Activated CD4-positive, alpha-beta T cell treated with anti-CD3 and anti-CD28 coated beads for 24 hours (primary cell): ENCODE measurements around the gene KRTAP12-4.
"Not testable (repeated sequence)": the region's sequence is repeated elsewhere in the genome, so short reads cannot be mapped to it uniquely, and the experiment has no call there.

ENCODE experiments used
- DNase-seq, 2 donors: peaks; one replicate each; pipeline ENCODE4 v3.0.0-alpha.2; 2020; ENCODE audit warnings: low read depth in 2 of 2

The KRTAP12-4 gene

DNA sequence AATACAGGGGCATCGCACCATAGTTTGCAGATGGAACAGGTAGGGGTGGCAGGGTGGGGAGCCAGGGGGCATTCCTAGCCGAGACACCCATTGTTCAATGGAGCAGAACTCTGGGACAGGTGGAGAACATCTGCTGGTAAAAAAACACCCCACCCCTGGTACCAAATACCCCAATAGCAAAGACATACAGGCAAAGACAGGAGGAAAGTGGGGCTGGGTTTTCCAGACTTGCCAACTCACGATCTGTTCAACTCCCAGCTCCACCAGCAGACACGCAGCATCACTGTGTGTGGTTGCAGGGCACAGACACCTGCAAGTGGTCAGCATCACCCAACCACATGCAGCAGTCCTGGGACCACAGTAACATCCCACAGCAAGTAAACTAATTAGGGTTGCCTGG is 42.9 kb downstream of the KRTAP12-4 start:
- no peak for DNase-seq

DNA sequence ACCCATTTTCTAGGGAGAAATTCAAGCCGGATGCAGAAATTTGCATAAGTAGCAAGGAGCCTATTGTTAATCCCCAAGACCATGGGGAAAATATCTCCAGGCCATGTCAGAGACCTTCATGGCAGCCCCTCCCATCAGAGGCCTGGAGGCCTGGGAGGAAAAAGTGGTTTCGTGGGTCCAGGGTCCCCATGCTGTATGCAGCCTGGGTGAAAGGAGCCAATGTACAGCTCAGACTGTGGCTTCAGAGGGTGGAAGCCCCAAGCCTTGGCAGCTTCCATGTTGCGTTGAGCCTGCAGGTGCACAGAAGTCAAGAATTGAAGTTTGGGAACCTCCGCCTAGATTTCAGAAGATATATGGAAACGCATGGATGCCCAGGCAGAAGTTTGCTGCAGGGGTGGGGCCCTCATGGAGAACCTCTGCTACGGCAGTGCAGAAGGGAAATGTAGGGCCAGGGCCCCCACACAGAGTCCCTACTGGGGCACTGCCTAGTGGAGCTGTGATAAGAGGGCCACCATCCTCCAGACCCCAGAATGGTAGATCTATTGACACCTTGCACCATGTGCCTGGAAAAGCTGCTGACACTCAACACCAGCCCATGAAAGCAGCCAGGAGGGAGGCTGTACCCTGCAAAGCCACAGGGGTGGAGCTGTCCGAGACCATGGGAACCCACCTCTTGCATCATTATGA is 44.2 kb downstream of the KRTAP12-4 start:
- not testable (repeated sequence) for DNase-seq

DNA sequence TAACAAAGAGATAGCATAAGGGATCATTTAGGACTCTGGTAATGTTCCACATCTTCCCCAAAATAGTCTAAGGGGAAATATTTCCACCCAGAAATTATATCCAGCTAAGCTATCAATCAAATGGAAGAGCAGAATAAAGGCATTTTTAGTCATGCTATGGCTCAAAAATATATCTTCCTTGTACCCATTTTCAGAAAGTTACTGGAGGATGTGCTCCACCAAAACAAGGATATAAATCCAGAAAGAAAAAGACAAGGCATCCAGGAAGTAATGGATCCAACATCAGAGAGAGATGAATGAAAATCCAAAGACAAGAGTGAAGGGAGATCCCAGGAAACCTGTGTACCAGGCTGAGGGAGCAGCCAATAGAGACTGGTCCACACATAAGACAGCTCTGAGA is 45.3 kb downstream of the KRTAP12-4 start:
- no peak for DNase-seq

DNA sequence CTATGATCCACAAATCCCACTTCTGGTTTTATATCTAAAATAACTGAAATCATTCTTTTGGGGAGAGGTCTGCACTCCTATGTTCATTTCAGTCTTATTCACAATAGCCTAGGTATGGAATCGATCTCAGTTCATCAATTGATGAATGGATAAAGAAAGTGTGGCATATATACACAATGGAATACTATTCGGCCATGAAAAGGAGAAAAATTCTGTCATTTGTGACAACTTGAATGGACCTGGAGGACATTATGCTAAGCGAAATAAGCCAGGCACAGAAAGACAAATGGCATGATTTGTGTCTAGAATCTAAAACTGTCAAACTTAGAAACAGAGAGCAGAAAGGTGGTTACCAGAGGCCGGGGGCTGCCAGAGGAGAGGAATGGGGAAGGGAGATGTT is 48.0 kb downstream of the KRTAP12-4 start:
- no peak for DNase-seq
